Nephron progenitor cell (in vitro differentiated cells): ENCODE data around the gene PUS1.
A peak's percentile ranks its signal among the peaks of the same experiment; 100 is the strongest.

ENCODE experiments used
- DNase-seq: peaks from one replicate; pipeline ENCODE4 v3.0.0; 2021
- H3K27ac Mint-ChIP-seq: 2 replicates; pipeline ENCODE4 v1.8.0; 2021; ENCODE audit warnings: mild to moderate bottlenecking, moderate library complexity, mixed read lengths
- H3K27me3 Mint-ChIP-seq: 2 replicates; pipeline ENCODE4 v1.8.0; 2021; ENCODE audit warnings: mild to moderate bottlenecking, low read depth, mixed read lengths; ENCODE audit not compliant: poor library complexity
- H3K36me3 Mint-ChIP-seq: 2 replicates; pipeline ENCODE4 v1.8.0; 2021; ENCODE audit warnings: low read depth, mixed read lengths
- H3K4me1 Mint-ChIP-seq: 2 replicates; pipeline ENCODE4 v1.8.0; 2021; ENCODE audit warnings: mixed read lengths
- H3K4me3 Mint-ChIP-seq: 2 replicates; pipeline ENCODE4 v1.8.0; 2021; ENCODE audit warnings: mild to moderate bottlenecking, moderate library complexity, mixed read lengths
- H3K9me3 Mint-ChIP-seq: 2 replicates; pipeline ENCODE4 v1.8.0; 2021; ENCODE audit warnings: mild to moderate bottlenecking, moderate library complexity, mixed read lengths
- CTCF ChIP-seq: fragments of 200-600 bp; sonication (generic); IDR thresholded peaks from 2 replicates; pipeline ENCODE4 v1.5.0; 2021; ENCODE audit warnings: antibody characterized with exemption

The PUS1 gene

GRCh38 chr12:131896080-131896810, 32.8 kb upstream of the PUS1 start:
- TF ChIP-seq CTCF, result no peak
- Mint-ChIP-seq H3K27ac (no peak overlapping the region), H3K36me3 (peaks cover 7% of the 10 kb centered on the region), H3K9me3 (no peaks in the 10 kb centered on the region), H3K4me3 (peak overlapping the region; percentile 88), H3K4me1 (peaks cover 29% of the 10 kb centered on the region), H3K27me3 (peaks cover 2% of the 10 kb centered on the region)
- peak; percentile 87 for DNase-seq

DNA sequence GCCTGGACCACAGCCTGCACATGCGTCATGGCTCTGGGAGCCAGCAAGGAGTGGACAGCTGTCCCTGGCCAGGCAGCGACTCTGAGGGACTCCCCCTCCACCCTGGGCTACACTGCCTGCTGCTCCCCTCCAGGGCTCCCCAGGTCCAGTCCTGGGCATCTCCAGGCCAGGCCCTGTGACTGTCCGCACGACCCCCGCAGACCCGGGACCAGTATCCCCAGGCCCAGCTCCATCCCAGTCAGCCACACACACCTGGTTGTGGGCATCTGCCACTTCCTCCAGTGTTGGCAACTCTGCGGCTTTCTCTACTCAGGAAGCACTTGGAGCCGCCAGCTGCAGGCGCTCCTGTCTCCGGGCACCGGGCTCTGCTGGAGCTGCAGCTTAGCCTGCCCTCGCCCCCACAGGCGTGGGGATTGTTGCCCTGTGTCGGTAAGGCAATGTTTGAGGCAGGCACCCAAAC, 32.2 kb upstream of the PUS1 start:
- Mint-ChIP-seq H3K27ac (no peak overlapping the region), H3K27me3 (peaks cover 2% of the 10 kb centered on the region), H3K9me3 (no peaks in the 10 kb centered on the region), H3K36me3 (peaks cover 7% of the 10 kb centered on the region), H3K4me1 (peaks cover 29% of the 10 kb centered on the region), H3K4me3 (peak overlapping the region; percentile 88)
- TF ChIP-seq CTCF, result no peak
- no peak for DNase-seq

GRCh38 chr12:131897276-131897675, 31.8 kb upstream of the PUS1 start:
- Mint-ChIP-seq H3K27ac (no peak overlapping the region), H3K4me1 (peaks cover 29% of the 10 kb centered on the region), H3K27me3 (peaks cover 2% of the 10 kb centered on the region), H3K36me3 (peaks cover 7% of the 10 kb centered on the region), H3K4me3 (peak overlapping the region; percentile 65), H3K9me3 (no peaks in the 10 kb centered on the region)
- DNase-seq, result no peak
- no peak for TF ChIP-seq CTCF

GRCh38 chr12:131897875-131898274, 31.2 kb upstream of the PUS1 start:
- Mint-ChIP-seq H3K27ac (peak overlapping the region; percentile 45), H3K36me3 (peaks cover 7% of the 10 kb centered on the region), H3K27me3 (no peaks in the 10 kb centered on the region), H3K4me1 (peaks cover 29% of the 10 kb centered on the region), H3K4me3 (peak overlapping the region; percentile 65), H3K9me3 (no peaks in the 10 kb centered on the region)
- DNase-seq, result no peak
- no peak for TF ChIP-seq CTCF

DNA sequence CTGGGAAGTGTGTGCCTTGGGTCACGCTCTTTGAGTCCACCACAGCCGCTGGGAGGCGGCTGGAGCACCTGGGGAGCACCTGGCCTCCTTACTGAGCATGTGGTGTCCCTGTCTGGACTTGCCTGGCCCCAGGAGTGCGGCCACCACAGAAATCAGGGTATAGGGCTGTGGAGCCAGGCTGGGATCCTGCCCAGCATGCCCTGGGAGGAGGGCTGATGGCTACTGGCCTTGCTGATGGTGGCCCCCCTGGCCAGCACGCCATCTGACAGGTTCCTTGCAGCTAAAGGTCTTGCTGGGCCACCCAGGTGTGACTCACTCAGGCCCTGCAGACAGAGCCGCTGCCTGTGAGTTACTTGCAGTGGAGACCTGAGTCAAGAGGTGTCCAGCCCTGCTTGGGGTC, 28.7 kb upstream of the PUS1 start:
- Mint-ChIP-seq H3K4me3 (no peak overlapping the region), H3K36me3 (peaks cover 7% of the 10 kb centered on the region), H3K4me1 (peaks cover 20% of the 10 kb centered on the region), H3K27ac (no peak overlapping the region), H3K9me3 (no peaks in the 10 kb centered on the region), H3K27me3 (no peaks in the 10 kb centered on the region)
- no peak for DNase-seq
- no peak for TF ChIP-seq CTCF
